Measurements from ENCODE around the gene RIOX2.
"Not testable (repeated sequence)": the region's sequence is repeated elsewhere in the genome, so short reads cannot be mapped to it uniquely, and the experiment has no call there.

RIOX2 gene

GRCh38 chr3:97911459-97911858, 60.8 kb downstream of the RIOX2 start:
- DNase-seq (ENCODE audit: low spot score): no peak

GRCh38 chr3:97910931-97911351, 61.3 kb downstream of the RIOX2 start:
- no peak for DNase-seq (ENCODE audit: low spot score)

- DNase-seq (ENCODE audit: low spot score): not testable (repeated sequence)
These were observed 61.9 kb downstream of the RIOX2 start for GRCh38 chr3:97910236-97910831.

- DNase-seq (ENCODE audit: low spot score): not testable (repeated sequence)
These were observed 62.4 kb downstream of the RIOX2 start for GRCh38 chr3:97909830-97910229.

- DNase-seq (ENCODE audit: low spot score): no peak
These were observed 70.7 kb downstream of the RIOX2 start for GRCh38 chr3:97901313-97902248.

- no peak for DNase-seq (ENCODE audit: low spot score)
These were observed 72.9 kb downstream of the RIOX2 start for GRCh38 chr3:97899331-97899730.

GRCh38 chr3:97896547-97896946, 75.7 kb downstream of the RIOX2 start:
- DNase-seq (ENCODE audit: low spot score): no peak

- no peak for DNase-seq (ENCODE audit: low spot score)
These were observed 76.1 kb downstream of the RIOX2 start for GRCh38 chr3:97896129-97896528.

- no peak for DNase-seq (ENCODE audit: low spot score)
These were observed 77.0 kb downstream of the RIOX2 start for GRCh38 chr3:97895216-97895615.

GRCh38 chr3:97892852-97893251, 79.4 kb downstream of the RIOX2 start:
- no peak for DNase-seq (ENCODE audit: low spot score)
